ENCODE measurements around the gene TBC1D22A.
"Not testable (repeated sequence)": the region's sequence is repeated elsewhere in the genome, so short reads cannot be mapped to it uniquely, and the experiment has no call there.

Gene TBC1D22A

DNA sequence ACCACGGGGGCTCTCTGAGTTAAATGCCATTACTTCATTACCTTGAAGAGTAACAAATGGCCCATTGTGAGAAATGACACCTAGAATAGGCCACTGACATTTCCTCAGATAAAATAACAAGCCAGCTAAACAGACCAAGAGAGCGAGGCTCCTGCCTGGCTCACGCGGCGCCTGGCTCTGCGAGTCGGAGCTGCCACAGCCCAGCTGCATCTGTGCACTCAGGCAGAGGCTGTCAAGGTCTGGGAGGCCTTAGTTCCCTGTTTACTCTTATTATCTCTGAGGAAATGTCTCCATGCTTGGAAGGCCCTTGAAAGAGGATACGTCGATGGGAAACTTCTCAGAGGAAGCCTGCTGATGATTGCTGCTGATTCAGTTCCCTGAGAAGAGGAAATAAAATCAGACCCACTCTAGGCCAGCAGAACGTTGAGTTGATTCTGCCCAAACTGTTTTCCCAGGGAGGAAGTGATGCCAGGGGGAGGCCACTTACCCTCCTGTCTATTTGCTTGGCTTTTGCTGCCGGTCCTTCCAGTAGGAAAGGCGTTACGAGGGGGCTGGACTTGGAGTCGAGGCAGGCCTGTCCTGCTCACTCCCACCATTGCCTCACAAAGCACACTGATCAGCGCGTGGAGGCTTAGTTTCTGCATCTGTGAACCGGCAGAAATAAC, 208.8 kb downstream of the TBC1D22A start:
- no peak for DNase-seq (ENCODE audit: low read depth, low spot score)

DNA sequence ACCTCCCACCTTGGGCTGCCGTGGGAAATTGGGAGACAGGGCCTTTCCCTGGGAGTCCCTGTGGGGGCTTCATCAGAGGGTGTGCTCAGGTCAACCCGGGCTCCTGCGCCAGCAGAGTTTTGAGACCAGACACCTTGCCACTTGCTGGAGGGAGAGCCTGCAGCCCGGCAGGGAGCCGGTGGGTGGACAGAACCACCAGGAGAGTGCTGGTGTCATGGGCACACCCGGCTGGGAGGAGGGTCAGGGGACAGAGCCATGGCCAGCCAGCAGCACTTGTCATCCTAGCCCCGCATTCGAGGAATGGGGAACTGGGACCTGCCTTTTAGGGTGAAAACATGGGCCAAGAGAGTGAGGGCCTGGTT, 209.3 kb downstream of the TBC1D22A start:
- no peak for DNase-seq (ENCODE audit: low read depth, low spot score)

DNA sequence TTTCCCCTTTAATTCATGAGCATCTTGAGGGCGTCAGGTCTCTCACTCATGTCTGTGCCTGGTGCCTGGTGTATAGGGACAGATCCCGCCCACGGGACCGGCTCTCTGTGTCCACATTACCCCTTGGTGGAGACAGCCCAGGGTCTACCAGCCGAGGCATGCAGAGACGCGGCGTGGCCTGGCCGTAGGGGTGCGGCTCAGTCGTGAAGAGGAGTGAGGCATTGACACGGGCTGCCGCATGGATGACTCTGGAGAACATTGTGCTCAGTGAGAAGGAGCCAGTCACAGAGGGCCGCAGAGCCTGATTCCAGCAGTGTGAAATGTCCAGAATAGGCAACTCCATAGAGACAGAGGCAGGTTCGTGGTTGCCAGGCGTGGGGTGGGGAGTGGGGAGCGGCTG, 209.8 kb downstream of the TBC1D22A start:
- DNase-seq (ENCODE audit: low read depth, low spot score): no peak

DNA sequence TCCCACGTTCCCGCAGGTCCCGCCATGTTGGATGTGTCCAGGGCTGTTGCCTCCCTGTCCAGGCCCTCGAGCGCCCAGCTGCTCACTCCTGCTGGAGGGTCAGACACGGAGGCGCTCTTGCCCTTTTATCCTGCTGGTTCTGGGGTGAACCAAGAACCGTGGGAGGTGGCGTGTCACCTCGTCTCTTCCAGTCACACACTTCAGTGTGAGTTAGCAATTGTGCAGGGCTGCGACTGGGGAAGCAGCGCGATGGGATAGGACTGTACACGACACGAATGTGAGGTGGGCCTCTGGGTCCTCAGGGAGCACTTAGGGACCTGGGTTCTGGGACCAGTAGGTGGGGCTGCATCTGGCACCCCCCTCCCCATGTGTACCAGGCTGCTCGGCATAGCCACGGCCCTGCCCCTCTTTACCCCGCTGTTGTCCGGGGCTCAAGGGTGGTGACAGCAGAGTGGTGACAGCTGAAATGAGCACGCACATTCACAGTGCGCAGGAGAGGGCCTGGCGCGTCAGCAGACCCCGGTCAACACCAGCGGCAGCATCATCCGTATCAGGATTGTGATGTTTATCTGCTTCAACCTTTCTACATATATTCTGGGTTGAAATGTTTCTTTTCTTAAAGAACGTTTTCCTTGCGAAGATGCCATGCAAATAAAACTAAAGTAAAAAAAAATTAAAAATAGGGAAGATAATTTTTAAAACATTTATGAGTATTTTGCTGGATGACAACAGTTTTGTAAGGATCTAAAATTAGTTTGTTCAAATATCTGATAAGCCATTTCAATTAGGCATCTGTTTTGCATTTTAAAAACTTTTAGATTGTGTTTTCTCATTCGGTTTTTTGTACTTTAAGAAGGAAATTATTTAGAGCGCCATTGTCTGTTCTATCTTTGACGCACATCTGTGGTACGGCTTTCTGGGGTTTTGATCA, 210.7 kb downstream of the TBC1D22A start:
- no peak for DNase-seq (ENCODE audit: low read depth, low spot score)

DNA sequence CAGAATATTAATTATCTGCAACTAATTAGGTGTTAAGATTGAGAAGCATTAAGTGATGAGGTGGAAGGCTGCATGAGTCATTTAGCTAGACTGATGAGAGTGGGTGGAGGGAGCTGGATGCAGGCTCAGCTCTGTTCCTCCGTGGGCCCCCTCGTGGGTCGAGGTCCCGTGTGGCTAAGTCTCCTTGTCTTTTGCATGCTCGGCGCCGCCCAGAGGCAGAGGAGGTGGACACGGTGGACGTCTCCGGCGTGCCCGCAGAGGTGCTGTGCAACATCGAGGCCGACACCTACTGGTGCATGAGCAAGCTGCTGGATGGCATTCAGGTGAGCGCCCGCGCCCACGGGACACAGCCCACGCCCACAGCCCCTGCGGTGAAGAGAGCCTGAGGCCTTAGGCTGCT, 211.6 kb downstream of the TBC1D22A start:
- no peak for DNase-seq (ENCODE audit: low read depth, low spot score)

DNA sequence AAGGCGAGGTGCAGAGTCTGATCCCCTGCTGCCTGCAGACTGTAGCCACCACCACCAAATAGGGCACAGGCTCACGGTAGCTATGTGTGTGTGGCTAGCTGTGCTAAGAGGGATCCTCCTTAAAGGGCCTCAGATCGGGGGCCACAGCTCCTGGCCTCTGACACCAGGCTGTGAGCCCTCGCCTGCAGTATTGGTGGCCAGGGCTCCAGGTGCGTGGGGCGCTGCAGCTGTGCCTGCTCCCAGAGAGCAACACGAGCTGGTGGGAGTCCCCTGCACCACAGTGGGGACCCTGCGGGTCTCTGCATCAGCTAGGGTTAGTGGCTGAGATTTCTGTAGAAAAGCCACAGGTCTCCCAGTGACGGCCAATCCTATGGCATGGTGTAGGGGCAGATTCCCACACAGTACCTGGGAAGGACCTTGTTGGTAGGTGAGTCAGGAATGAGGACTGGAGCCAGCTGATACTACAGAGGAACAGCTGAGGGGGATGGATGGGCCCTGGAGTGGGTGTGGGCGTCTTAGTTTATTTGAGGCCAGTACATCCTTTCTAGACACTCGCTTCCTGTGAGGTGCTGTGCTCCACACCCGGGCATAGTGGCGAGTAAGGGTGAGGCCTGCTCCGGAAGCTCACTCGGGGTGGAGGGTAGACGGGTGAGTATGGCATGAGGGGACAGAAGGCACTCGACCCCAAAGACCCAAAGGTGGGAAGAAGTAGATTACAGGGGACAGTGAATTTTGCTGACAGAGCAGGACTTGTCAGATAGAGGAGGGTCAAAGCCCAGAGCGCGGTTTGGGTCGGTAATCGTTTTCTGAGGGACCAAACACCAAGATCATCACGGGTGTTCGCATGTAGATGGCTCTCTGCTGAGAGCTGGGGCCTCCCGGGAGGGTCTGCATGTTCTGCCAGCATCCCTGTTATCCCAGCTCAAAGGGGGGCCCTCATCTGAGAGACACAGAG, 212.5 kb downstream of the TBC1D22A start:
- no peak for DNase-seq (ENCODE audit: low read depth, low spot score)

DNA sequence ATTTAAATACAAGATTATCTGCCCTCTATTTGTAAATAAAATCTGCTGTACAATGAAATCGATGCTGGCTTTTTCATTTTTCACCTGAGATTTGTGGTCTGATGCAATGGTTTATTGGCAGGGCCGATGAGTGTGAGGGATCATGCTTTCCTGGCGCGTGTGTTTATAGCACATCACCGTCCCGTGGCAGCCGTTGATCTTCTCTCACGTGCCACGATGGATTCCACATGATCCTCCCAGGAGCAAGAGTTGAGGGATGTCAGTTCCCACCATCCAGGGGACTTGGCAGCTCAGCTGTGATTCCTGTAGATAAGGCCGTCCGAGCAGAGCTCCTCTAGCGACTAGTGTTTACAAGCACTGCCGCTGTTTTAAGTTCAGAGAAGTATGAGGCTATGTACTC, 213.7 kb downstream of the TBC1D22A start:
- no peak for DNase-seq (ENCODE audit: low read depth, low spot score)

DNA sequence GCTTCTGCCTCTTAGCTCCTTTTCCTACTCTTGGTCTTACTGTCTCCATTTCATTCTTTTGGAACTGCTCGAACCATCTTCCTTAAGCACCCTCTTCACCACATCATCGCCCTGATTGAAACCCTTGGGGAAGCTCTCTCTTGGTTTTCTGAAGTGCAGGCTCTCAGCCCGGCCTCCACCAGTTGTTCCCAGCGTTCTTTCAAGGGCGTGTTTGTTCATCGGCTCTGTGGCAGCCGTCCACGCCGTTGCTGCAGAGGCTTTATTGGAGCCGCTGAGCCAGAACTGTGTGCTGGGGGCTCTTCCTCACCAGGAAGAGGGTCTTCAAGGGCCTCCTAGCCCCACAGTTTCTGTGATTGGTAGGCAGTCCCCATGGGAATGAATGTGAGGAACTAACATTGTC, 214.1 kb downstream of the TBC1D22A start:
- no peak for DNase-seq (ENCODE audit: low read depth, low spot score)

DNA sequence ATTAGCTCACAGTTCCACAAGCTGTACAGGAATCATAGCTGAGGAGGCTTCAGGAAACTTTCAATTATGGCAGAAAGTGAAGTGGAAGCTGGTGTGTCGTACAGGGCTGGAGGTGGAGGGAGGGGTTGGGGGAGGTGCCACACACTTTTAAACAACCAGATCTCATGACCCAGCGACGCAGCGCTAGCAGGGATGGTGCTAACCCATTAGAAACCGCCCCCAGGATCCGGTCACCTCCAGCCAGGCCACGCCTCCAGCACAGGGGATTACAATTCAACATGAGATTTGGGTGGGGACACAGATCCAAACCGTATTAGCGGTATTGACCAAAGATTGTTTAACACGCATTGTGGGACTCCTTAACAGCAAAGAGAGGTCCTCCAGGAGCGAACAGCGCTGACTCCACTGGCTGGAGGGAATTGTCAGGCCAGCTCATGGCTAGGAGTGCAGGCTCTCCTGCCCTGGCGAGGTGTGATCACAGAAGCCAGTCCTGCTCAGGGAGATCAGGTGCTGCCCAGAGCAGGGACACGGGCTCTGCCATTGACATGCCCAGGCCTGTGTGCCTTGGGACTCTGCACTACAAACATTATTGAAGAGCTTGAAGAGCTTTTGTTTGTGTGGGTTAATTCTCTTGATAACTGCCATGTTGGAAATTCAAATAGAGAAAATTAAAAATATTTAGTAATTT, 215.3 kb downstream of the TBC1D22A start:
- no peak for DNase-seq (ENCODE audit: low read depth, low spot score)

DNA sequence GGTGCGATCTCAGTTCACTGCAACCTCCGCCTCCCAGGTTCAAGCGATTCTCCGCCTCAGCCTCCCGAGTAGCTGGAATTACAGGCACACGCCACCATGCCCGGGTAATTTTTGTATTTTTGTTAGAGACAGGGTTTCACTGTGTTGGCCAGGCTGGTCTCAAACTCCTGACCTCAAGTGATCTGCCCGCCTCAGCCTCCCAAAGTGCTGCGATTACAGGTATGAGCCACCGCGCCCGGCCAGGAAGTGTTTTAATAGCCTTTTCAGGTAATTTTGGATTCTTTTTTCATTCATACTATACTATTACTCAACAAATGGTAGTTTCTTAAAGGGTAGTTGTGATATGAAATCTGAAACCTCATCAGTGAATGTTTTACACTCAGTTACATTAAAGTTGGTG, 216.2 kb downstream of the TBC1D22A start:
- DNase-seq (ENCODE audit: low read depth, low spot score): not testable (repeated sequence)

DNA sequence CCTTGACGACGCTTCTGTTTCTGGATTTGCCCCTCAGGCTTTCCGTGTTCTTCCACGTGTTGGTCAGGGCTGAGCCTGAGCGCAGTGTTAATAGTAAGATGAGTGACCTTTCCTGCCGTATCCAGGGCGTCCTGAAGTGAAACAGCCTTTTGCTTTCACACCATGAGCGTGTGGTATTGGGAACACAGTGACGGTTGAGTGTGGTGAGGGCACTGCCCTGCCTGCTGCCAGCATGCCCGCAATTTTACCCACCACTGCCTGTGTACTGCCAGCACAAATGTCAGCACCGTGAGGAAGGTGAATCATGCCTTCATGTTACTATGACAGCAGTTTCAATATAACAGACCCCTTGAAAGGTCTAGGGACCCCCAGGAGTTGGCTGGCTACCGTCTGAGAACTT, 217.1 kb downstream of the TBC1D22A start:
- DNase-seq (ENCODE audit: low read depth, low spot score): no peak

DNA sequence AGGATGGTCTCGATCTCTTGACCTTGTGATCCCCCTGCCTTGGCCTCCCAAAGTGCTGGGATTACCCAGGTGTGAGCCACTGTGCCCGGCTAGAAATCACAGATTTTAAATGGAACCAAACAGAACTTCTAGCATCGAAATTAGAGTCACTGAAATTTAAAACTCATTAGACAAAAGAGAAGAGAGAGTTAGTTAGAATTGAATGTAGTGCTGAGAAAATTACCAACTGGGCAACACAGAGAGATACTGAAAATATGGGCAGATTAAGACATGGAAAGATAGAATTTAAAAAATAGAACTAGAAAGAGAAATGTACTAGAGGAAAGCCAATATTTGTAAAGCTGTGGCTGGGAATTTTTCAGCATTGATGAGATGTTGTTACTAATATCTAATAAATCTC, 217.9 kb downstream of the TBC1D22A start:
- no peak for DNase-seq (ENCODE audit: low read depth, low spot score)

DNA sequence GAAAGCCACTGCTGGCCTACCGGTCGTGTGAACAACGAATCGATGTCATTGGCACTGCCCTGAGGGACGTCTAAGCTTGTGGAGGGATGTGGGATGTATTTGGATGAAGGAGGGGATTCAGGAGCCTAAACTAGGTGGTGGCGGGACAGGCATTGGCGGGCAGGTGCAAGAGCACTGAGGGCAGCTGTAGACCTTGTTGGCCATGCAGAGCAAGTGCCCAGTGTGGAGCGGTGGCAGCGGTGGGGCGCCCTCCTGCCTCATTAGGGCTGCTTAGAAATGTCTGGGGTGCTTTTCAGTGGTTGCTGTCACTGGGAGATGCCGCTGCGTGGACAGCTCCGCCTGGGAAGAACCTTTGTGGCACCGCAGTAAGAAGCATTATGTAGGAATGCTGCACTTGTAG, 220.2 kb downstream of the TBC1D22A start:
- DNase-seq (ENCODE audit: low read depth, low spot score): no peak

DNA sequence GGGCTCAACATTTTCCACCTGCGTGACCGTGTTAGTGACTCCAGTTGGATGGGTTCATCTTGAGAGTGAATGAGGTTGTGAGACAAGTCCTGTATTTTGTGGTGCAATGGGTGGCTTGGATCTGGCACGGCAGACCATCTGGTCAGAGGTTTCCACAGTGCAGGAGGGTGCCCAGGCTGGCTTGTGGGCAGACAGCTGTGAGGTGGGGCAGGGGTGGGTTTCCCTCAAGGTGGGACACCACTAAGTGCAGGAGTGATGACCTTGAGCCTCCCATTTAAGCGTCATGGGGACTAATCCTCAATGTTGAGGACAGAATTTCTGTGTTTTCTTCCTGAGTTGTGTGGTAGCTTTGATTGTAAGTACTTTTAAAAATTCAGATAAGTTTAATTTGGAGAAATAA, 220.6 kb downstream of the TBC1D22A start:
- DNase-seq (ENCODE audit: low read depth, low spot score): no peak

DNA sequence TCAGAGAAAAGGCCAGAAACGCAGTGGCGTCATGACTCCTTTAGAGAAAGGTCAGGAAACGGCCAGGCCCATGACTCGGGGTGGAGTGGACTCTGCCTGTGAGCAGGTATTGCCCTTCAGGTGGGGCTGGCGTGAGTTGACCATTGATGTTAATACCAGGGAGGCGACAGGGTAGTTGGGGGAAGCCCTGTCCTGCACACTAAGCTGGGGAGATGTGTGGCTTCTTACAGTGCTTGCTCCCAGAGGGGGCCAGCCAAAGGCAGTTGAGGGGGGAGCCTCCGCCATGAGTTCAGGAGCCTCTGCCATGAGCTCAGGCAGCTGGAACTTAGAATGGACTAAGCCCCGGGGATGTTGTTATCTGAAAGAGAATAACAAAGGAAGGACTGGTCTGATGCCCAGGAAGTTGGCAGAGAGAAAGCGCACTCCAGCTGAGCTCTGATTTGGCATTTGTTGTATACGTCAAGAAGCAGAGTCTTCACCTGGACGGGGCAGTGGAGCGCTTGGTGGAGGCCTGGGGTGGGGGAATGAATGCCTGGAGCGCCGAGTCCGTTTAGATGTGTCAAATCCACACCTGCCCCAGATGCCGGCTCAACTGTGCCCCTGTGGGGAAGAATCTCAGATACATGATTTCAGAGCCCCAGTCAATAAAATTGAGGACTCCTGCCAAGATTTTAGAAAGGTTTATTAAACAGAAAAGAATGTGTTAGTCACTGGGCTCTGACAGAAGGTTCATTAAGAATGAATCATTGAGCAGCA, 222.5 kb downstream of the TBC1D22A start:
- DNase-seq (ENCODE audit: low read depth, low spot score): no peak

DNA sequence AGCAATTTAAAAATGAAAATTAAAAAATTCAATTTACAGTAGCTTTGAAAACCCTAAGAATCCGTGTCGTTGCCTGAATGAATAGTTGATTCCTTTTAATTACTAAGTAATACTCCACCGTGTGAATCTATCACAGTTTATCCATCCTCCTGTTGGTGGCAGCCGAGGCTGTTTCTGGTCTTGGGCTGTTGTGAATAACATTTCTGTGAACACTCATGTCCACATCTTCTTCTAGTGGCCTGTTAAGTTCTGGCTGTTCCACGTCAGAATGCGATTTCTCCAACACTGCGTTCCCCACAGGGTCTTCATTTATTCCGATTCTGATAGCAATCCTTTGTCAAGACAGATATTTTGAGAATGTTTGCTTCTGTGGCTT, 223.0 kb downstream of the TBC1D22A start:
- no peak for DNase-seq (ENCODE audit: low read depth, low spot score)

DNA sequence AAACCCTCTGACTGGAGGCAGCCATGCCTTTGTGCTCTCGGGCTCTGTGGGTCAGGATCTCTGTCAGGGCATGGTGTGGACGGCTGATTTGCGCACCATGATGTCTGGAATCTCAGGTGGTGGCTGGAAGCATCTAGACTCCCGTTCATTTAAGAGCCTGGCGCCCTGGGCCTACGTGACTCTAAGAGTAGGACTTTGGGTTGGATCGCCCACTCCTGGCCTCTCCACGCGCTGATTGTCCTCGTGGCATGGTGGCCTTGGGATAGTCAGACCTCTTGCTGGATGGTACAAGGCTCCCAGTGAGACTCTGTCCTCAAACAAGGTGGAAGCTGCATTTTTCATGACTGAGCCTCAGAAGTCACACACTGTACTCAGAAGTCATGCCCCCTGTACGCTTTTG, 224.3 kb downstream of the TBC1D22A start:
- no peak for DNase-seq (ENCODE audit: low read depth, low spot score)

DNA sequence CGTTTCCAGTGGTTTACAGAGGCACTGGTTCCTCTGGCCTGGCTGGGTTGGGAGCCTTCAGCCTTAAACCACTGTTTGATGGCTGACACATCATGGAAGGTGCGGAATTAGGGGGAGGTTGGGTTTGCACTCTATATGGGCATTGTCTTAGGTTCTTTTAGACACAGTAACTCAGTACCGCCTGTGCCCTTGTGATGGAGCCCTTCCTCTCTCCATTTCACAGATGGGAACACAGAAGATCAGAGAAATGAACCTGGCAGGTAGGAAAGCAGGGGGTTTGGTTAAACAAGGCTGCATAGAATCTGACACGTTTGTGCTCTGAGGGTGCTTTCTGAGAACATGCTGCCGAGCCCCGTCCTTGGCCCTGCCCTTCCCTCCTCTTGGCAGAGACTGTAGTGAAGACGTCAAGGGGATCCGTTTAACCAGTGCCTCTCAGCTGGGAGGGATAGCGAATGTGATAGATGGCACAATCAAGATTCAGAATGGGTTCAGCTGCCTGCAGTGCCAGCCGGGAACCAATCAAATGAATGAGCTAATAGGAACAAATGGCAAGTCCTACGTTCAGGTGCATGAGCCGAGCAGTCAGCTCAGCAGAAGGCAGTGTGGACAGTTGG, 228.6 kb downstream of the TBC1D22A start:
- DNase-seq (ENCODE audit: low read depth, low spot score): no peak

DNA sequence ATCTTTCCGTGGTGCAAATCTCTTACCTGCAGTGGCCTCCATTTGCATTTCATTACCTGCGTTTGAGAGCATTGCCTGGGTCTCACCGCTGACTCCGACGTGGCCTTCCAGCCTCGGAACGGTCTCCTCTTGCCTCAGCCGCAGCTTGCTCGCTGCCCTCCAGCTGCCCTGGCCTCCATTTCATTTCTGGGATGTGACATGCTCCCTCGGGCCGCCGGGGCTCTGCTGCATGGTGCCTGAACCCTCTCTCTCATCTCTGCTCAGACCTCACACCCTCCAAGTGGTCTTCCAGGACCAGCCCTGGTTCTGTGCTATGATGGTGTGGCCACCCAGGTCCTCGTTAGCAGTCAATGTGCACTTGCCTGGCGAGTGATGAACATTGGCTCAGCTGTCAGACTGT, 229.2 kb downstream of the TBC1D22A start:
- DNase-seq (ENCODE audit: low read depth, low spot score): no peak

DNA sequence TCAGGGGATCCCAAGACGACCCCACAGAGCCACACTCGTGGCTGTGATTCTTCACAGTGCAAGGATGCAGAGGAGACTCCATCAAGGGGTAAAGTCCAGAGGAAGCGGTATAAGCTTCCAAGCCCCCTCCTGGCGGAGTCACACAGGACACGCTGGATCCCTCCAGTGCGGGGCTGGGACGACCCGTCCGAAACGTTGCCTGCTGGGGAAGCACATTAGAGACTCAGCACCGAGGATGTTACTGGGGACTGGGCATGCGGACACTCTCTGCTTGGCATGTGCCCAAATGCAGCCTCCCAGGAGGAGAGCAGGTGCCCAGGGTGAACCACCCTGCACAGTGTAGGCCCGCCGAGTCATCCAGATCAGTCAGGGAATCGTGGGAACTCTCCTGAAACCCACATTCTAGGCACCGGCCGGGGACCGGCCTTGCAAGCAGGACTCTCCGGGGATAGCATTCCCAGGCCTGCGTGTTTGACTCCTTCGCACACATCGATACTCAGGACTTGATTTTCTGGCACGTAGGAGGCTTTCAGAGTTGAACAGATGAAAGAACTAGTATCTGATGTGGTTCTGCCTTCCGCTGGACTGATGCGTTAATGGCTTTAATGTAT, 229.8 kb downstream of the TBC1D22A start:
- no peak for DNase-seq (ENCODE audit: low read depth, low spot score)
